Jurkat, Clone E6-1 (cell line): Measurements from ENCODE around the gene CBFA2T2.
A peak's percentile ranks its signal among the peaks of the same experiment; 100 is the strongest.
"Not testable (repeated sequence)": the region's sequence is repeated elsewhere in the genome, so short reads cannot be mapped to it uniquely, and the experiment has no call there.

Source experiments
- DNase-seq: peaks from one replicate; pipeline ENCODE4 v3.0.0-alpha.2; 2011; ENCODE audit warnings: low read depth, low spot score
- H3K4me3 ChIP-seq: 2 replicates; pipeline ENCODE4 v1.5.1; 2011; ENCODE audit warnings: mild to moderate bottlenecking, low read length, control low read depth, moderate library complexity

The CBFA2T2 gene

DNA sequence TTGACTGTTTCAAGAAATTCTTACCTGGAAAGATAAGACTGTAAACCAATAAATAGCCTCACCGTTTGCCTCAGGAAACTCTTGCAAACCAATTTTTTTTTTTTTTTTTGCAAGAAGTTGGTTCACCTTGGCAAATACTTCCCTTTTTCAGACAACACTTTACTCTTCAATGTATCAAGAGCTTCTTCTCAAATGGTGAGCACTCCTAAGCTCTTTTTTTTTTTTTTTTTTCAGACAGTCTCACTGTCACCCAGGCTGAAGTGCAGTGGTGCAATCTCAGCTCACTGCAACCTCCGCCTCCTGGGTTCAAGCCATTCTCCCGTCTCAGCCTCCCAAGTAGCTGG lies 23.6 kb upstream of the CBFA2T2 start:
- no peak for DNase-seq
- no peak overlapping the region for H3K4me3 ChIP-seq

- no peak overlapping the region for H3K4me3 ChIP-seq
- no peak for DNase-seq
These were observed 19.4 kb upstream of the CBFA2T2 start for GRCh38 chr20:33470457-33470856.

GRCh38 chr20:33470866-33471265 lies 19.0 kb upstream of the CBFA2T2 start:
- no peak for DNase-seq
- H3K4me3 ChIP-seq = no peak overlapping the region

DNA sequence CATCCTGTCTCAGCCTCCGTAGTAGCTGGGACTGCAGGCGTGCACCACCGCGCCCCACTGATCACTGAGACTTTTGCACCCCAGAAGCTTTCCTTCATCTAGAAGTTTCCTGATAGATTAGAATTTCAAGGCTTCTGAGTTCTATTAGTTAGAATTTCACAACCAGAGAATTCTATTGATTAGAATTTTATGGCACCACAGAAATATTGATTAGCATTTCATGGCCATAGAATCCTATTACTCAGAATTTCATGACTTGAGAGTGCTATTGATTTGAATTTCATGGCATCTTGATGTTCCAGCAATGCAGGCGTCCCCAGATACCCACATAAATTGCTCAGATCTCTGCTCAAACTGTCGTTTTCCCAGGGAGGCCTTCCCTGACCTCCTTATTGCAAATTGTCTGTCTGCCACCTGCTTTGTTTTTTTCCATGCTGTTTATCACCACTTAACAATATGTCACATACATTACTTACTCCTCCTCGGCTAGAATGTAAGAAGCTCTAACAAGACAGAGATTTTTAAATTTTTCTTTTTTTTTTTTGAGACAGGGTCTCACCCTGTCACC lies 16.9 kb upstream of the CBFA2T2 start:
- no peak for DNase-seq
- no peak overlapping the region for H3K4me3 ChIP-seq

GRCh38 chr20:33474097-33474873 lies 15.6 kb upstream of the CBFA2T2 start:
- DNase-seq = no peak
- H3K4me3 ChIP-seq = no peak overlapping the region

DNA sequence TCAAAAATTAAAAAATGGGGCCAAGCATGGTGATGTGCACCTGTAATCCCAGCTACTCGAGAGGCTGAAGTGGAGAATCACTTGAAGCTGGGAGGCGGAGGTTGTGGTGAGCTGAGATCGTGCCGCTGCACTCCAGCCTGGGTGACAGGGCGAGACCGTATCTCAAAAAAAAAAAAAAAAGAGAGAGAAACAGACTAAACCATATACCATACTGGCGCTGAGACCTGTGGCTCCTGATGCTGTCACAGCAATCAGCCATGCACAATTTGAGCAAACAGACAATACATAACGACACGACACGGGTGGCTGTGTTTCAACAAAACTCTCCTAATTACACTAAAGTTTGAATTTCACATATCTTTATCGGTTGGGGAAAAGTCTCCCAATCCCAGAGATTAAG lies 14.9 kb upstream of the CBFA2T2 start:
- no peak overlapping the region for H3K4me3 ChIP-seq
- DNase-seq = no peak

GRCh38 chr20:33475381-33476152 lies 14.3 kb upstream of the CBFA2T2 start:
- no peak for DNase-seq
- H3K4me3 ChIP-seq = no peak overlapping the region

GRCh38 chr20:33477386-33478234 lies 12.3 kb upstream of the CBFA2T2 start:
- DNase-seq = no peak

GRCh38 chr20:33480048-33480447 lies 9.8 kb upstream of the CBFA2T2 start:
- no peak overlapping the region for H3K4me3 ChIP-seq
- no peak for DNase-seq

More at GRCh38 chr20:33477386-33478234, 12.3 kb upstream of the CBFA2T2 start:
- H3K4me3 ChIP-seq = no peak overlapping the region

DNA sequence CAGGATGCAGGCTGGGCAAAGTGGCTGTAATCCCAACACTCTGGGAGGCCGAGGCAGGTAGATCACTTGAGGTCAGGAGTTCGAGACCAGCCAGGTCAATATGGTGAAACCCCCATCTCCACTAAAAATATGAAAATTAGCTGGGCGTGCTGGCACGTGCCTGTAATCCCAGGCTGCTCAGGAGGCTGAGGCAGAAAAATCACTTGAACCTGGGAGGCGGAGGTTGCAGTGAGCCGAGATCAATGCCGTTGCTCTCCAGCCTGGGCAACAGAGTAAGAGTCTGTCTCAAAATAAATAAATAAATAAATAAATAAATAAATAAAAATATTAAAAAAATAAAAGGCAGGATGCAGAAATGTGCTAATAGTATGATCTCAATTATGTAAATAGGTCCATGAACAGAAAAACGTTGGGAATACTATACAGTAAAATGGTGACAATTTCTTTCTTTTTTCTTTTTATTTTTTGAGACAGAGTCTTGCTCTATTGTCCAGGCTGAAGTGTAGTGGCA lies 8.4 kb upstream of the CBFA2T2 start:
- no peak overlapping the region for H3K4me3 ChIP-seq
- DNase-seq = no peak

DNA sequence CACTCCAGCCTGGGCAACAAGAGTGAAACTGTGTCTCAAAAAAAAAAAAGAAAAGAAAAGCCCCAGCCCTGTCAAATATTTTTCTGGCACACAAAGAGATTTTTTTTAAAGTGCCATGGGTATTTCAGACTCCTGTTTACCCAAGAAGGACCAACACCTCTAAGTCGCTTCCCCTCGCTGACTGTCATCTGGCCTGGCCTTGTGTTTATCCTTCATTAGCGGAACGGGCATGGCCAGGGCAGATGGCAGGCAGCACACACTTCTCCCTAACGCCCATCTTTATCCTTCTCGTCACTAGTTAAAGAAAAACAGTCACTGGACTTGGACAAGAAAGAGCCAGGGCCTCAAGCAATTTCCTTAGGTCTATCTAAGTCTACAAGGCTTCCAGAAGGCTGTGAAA lies 7.3 kb upstream of the CBFA2T2 start:
- no peak for DNase-seq
- H3K4me3 ChIP-seq = no peak overlapping the region

- H3K4me3 ChIP-seq = not testable (repeated sequence)
These were observed 6.7 kb upstream of the CBFA2T2 start for GRCh38 chr20:33483186-33483585.

DNA sequence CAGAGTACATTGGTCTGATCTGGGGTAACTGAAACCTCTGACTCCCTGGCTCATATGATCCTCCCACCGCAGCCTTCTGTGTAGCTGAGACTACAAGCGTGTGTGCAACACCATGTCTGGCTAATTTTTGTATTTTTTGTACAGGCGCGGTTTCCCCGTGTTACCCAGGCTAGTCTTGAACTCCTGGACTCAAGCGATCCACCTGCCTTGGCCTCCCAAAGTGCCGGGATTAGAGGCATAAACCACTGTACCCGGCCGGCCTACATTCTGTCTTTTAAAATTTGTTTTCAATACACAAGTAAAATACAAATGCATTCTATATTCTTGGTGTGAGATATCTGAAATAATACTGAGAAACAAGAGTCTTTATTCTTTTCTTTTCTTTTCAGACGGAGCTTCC lies 1.7 kb upstream of the CBFA2T2 start:
- H3K4me3 ChIP-seq = no peak overlapping the region
- no peak for DNase-seq

More at GRCh38 chr20:33483186-33483585, 6.7 kb upstream of the CBFA2T2 start:
- not testable (repeated sequence) for DNase-seq

- peak overlapping the region; percentile 74 for H3K4me3 ChIP-seq
These were observed 1.0 kb upstream of the CBFA2T2 start for GRCh38 chr20:33488661-33489494.

DNA sequence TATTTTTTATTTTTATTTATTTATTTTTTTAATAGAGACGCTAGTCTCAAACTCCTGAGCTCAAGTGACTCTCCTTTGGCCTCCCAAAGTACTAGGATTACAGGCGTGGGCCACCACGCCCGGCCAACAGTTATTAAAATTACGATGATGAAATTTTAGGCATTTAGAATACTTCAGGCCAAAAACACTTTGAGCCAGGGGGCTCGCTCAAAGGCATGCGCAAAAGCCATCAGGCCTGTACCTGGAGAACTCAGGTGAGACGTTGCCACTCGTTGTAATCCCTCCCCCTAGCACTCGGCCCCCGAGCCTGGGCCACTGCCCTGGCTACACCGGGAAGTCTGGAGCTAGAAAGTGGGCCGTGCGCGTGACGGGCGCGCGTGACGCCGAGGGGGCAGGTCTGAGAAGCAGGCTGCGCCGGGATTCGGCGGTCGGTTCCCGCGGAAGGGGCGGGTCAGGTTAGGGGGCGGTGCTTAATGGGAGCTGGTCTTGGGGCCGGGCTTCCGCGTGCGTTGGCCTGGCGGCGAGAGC lies 337 bp upstream of the CBFA2T2 start:
- peak overlapping the region; percentile 74 for H3K4me3 ChIP-seq
- DNase-seq = peak; percentile 89

More at GRCh38 chr20:33488661-33489494, 1.0 kb upstream of the CBFA2T2 start:
- not testable (repeated sequence) for DNase-seq

DNA sequence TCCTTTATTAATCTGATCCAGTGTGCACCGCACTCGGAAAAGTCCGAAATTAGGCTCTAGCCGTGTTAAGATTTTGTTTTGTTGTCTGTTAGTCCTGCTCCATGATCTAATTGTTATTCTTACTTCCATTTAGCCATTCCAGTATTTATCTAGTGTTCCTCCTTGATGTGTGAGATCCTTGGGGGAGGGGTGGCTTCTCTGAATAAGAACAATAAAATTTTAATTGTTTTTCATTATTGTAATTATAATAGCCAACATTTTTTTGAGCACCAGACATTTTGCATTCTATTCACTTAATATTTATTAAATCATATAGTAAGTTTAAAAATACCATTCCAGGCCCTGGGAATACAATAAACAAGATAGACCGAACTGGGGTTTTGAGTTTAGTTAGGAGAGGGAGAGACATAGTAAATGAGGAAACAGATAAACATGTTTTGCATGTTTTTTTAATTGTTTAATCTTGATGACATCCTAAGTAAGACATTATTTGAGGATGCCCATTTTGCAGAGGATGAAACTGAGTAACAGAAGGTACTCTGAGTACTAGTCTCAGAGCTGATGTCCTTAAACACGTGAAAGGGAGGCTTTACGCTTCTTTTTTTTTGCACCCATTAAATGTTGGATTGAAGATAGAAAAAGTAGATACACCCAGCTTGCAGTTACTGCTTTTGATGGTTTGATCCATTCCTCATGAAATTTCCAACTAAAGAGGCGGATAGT lies 1.2 kb downstream of the CBFA2T2 start:
- peak overlapping the region; percentile 74 for H3K4me3 ChIP-seq
- no peak for DNase-seq

DNA sequence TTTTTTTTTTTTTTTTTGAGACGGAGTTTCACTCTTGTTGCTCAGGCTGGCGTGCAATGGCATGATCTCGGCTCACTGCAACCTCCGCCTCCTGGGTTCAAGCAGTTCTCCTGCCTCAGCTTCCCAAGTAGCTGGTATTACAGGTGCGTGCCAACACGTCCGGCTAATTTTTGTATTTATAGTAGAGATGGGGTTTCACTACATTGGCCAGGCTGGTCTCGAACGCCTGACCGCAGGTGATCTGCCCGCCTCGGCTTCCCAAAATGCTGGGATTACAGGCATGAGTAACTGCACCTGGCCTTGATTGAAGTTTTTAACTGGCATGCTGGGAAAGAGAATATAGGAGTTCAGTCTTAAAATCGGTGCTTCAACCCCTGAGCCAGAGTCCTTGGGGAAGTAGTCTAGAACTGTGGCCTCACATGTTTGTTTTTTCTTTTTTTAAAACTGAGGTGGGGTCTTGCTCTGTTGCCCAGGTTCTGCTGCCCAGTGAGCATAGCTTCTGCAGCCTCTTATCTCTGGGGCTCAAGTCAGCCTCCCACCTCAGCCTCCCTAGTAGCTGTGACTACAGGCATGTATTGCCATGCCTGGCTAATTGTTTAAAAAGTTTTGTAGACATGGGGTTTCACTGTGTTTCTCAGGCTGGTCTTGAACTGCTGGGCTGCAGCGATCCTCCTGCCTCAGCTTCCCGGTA lies 3.3 kb downstream of the CBFA2T2 start:
- no peak overlapping the region for H3K4me3 ChIP-seq
- DNase-seq = no peak
